A549 (cell line): ENCODE data around the gene TAF15.

Source experiments
- ATOH8 ChIP-seq: fragments of 250-450 bp; sonication (Bioruptor Pico); IDR thresholded peaks from 2 replicates; pipeline ENCODE4 v1.5.0; 2020; ENCODE audit warnings: low read depth, mild to moderate bottlenecking, moderate library complexity
- CBX2 ChIP-seq: fragments of 200-600 bp; sonication (generic); IDR thresholded peaks from 2 replicates; pipeline ENCODE4 v1.6.1; 2016; ENCODE audit warnings: low read depth, mild to moderate bottlenecking, borderline replicate concordance
- CHD4 ChIP-seq: fragments of 200-600 bp; sonication (generic); IDR thresholded peaks from 2 replicates; pipeline ENCODE4 v1.6.1; 2016; ENCODE audit warnings: antibody characterized with exemption, mild to moderate bottlenecking, borderline replicate concordance
- CTCF ChIP-seq: fragments of >200 bp; sonication (Bioruptor Twin); formaldehyde crosslinking; IDR thresholded peaks from 3 replicates; pipeline ENCODE4 v1.5.1; 2016
- EP300 ChIP-seq, 2 experiments: fragments of >200 bp; sonication (Bioruptor Twin); formaldehyde crosslinking; IDR thresholded peaks; 2 replicates in 1 of 2; 3 replicates in 1 of 2; pipeline ENCODE4 v1.6.1; 2016 to 2017
- MAX ChIP-seq: IDR thresholded peaks from 2 replicates; pipeline ENCODE4 v1.6.1; 2012
- MAZ ChIP-seq: fragments of 150-350 bp; IDR thresholded peaks from 2 replicates; pipeline ENCODE4 v1.6.1; 2014; ENCODE audit warnings: antibody characterized with exemption, low read depth, low read length, borderline replicate concordance
- PHF8 ChIP-seq: fragments of 200-600 bp; sonication (generic); IDR thresholded peaks from 2 replicates; pipeline ENCODE4 v1.6.1; 2016; ENCODE audit warnings: low read depth, mild to moderate bottlenecking, antibody characterized with exemption, moderate library complexity, borderline replicate concordance
- POLR2A ChIP-seq: IDR thresholded peaks from 2 replicates; pipeline ENCODE4 v1.6.1; 2012; ENCODE audit warnings: mild to moderate bottlenecking, low read length
- RFX5 ChIP-seq: fragments of 450-650 bp; IDR thresholded peaks from 2 replicates; pipeline ENCODE4 v1.7.1; 2014; ENCODE audit warnings: antibody characterized with exemption, mild to moderate bottlenecking, moderate library complexity
- TFCP2L1 ChIP-seq: fragments of 250-450 bp; sonication (Bioruptor Pico); IDR thresholded peaks from 2 replicates; pipeline ENCODE4 v1.5.0; 2021; ENCODE audit warnings: mild to moderate bottlenecking
- ZNF302 ChIP-seq: fragments of 250-450 bp; sonication (Bioruptor Pico); IDR thresholded peaks from 2 replicates; pipeline ENCODE4 v1.9.0; 2021; ENCODE audit warnings: inconsistent platforms, mild to moderate bottlenecking, moderate library complexity

- TF ChIP-seq CTCF (no peak), CBX2 (no peak), MAZ (no peak), ZNF302 (CRISPR knock-in tag) (no peak), TFCP2L1 (no peak), PHF8 (no peak), MAX (no peak), RFX5 (no peak), ATOH8 (no peak), EP300 (IDR thresholded peaks at IDR 0.05) (no peak), CHD4 (no peak), POLR2A (no peak)
Observed at GRCh38 chr17:35841505-35841904, 32.2 kb downstream of the TAF15 start.
